Activated T-cell treated with anti-CD3 and anti-CD28 coated beads for 1 hour (primary cell): ENCODE results near the gene LHX2.

Experiments
- DNase-seq: peaks from one replicate; pipeline ENCODE4 v3.0.0-alpha.2; 2020; ENCODE audit warnings: low read depth

LHX2 gene

DNA sequence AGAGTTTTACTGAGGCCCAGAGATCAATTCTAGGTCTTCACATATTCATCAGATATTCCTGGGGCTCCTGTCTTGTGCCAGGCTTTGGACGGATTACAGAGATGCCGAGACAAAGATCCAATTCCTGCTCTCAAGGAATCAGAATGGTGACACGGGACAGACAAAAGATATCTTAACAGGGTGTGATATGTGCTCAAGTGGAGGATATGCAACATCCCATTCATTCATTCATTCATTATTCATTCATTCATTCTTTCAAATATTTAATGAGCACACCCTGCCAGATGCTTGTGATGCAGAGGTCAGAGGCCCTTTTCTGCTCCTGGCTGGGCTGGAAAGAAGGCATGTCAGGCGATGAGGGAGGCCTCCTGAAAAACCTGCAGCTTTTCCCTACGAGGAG is 21.8 kb downstream of the LHX2 start:
- DNase-seq = no peak

DNA sequence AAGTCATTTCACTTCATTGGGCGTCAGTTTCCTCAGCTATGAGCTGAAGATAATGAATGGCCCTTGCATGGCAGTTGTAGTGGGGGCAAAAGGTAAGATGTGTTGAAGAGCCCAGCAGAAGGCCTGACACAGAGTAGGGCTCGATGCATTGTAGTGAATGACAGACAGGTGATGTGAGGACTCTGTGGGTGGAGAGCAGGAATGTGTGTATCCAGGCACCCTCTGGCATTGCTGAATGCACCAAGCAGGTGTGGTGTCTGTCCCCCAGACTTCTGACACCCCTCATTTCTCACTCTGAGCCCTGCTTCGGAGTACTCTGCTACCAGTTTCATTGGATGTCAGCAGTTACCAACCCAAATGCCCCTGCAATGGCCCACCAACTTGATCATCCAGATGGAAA is 22.4 kb downstream of the LHX2 start:
- DNase-seq = no peak

DNA sequence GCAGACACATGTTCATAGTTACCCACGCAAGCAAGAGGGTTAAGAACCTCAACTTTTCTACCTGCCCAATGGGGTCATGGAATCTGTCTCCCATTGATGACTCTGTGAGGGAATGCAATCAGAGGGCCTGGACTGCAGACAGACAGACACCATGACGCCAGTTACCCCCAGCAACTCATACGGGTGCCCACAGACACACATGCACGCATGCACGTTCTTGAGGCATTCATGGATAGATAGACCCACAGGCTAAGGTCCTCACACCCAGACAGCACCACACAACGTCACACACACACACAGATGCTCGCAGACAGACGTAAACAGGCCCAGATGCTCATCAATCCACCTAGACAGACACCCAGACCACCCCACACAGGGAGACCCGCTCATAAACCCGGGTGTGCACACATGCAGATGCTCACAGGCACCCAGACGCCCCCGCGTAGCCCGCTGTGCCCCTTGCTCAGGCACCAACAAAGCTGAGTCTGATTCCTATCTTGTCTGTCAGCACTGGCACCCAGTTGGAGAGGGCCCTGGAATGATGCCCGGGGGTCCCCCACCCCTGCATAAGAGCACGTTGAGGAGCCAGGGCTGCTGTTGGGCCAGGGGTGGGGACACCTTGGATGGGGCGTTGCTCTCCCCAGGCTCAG is 23.6 kb downstream of the LHX2 start:
- no peak for DNase-seq

DNA sequence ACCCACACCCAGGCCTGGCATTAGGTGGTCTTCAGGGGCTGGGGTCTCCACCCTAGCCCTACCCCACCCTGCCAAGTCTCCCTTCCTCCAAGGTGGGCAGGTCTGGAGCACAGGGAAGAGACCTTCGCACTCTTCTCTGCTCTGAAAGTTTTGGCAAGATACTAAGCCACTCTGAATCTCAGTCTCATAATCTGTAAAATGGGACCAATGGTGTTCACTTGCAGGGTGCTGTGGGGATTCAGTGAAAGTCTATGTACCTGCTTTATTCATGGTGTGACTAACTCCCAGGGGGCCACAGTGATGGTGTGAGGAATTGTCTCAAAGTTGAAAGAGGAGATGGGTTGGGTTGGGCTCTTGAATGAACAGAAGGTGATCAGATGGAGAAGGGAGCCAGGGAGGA is 25.0 kb downstream of the LHX2 start:
- no peak for DNase-seq

DNA sequence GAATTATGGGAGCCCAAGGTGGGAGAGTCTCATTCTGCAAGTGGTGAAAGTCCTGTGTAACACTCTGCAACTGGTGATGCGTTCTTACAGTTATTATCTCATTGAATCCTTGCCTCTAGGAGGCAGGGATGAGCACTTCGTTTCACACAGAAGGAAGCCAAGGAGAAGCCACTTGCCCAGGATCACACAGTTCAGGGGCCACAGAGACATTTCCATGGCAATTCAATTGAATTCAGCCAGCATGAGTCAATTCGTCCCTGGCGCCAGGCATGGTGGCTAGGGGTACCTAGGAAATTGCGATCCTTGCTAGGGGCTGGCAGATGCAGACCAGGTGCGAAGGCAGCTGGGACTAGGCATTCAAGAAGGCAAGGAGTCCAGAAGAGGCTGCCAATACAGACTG is 26.2 kb downstream of the LHX2 start:
- no peak for DNase-seq

DNA sequence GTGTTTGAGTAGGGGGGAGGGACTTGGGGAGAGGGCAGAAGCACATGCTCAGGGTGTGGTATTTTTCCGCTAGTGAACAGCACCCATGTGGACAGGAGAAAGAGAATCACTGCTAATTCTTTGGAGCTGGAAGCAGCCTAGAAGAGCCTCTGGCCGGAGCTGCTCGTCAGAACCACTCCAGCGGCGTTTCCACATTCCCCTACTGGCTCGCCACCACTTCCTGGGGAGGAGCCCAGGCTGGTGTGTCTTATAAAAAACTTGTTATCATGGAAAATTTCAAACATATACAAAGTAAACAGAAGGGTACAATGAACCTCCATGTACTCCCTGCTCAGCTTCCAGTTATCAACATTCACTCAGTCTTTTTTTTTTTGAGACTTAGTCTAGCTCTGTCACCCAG is 26.7 kb downstream of the LHX2 start:
- no peak for DNase-seq

DNA sequence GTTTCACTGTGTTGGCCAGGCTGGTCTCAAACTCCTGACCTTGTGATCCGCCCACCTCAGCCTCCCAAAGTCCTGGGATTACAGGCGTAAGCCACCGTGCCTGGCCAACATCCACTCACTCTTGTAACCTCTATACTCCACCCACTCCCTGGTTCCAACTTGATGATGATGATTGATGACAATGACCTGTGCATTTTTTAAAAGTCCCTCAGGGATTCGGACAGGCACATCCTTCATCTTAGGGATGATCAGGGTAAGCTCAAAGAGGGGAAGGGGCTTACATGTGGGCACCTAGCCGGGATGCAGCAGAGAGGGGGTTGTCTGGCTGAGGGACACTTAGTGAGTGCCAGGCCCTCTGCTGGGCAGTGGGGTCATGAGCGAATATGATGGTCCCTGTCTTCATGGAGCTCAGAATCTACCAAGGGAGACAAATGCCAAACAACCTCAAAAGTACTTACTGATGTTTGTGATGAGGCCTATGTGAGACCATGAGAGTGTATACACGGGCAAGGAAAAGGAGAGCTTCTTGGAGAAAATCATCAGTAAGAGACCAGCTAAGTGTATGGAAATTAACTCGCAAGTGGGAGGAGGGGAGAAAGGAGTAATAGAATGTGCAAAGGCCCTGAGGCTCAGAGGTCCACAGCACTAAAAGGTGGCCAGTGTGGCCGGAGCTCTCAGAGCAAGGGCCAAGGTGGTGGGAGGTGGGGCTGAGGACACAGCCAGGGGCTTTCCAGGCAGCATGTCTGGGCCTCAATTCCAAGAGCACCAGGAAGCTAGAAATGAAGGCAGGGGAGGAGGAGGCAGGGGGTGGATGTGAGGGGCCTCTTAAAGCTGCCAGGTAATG is 27.4 kb downstream of the LHX2 start:
- DNase-seq = no peak

DNA sequence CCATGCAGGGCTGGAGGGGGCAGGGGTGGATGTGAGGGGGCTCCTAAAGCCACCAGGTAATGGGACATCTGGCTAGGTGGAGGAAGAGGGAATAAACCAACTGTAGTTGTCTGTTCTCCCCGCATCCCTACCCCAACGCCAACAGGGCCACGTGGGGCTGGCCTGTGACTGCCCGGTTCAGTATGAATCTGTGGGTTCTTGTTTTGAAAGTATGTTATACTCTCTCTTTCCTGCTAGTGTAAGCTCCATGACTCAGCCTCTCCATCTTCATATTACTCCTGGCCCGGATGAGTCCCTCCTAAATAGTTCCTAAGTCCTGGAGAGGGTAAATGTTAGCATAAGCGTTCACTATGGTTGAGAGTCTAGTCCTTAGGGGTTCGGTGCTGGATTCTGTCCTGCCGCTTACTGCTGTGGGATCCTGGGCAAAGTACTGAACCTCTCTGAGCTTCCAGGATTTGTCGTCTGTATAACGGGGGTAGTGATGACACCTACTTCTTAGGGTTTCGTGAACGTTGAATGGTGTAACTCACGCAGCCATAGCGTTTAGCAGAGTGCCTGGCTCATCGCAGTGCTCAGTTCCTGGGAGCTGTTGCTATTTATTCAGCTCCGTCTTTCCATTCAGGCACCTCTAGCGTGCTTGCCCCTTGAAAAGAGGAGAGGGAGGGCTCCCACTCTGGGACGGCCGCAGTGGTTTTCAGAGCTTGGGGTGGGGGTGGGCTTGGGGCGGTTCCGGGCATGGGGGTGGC is 28.8 kb downstream of the LHX2 start:
- no peak for DNase-seq

DNA sequence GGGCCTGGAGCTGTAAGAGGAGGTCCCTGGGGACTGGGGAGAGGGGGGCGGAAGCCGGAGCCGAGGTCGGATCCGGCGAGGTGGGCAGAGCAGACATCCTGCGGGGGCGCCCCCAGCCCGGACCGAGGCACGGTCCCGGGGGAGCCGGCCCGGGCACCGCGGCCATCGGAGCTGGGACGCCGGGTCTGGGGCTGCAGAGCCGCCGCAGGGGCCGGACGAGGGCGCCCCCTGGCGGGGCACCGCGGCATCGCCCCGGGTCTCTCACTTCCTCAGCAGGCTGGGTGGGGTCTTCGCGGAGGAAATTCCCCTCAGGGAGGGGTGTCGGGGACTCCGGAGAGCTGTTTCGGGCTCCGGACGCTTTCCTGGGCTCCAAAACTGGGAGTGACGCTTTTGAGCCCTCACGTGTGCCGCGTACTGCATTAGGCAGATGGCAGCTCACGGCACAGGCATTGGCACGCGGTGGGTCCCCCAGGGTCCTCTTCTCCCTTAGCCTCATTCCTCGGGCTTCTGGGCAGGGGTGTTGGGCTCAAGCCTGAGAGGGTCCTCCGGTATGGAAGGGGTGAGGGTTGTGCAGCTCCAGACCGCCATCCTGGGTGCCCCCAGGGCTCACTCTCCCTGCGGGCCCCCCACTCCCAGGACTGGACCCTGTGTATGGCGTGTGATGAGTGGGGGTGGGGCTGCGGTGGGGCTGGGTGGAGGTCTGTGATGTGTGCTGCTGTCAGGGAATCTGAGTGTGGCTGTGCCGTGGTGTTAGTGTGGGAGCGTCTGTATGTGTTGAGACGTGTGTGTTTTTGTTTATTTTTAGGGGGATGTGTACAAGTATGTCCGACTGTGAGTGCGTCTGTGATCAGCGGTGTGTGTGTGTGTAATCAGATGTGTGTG is 29.6 kb downstream of the LHX2 start:
- DNase-seq = peak; percentile 6

DNA sequence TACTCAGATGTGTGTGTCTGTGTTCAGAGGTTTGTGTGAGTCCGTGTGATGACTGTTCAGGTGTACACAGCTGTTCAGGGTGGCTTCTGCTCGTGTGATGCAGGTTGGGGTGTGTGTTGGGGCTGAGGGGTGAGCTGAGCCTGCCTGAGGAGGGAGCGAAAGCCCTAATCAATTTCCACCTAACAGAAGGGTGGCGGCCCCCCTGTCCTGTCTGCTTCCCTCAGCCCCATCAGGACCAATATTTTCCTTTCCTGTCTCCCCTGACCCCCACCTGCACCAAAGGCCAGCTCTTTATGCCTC is 30.2 kb downstream of the LHX2 start:
- no peak for DNase-seq

DNA sequence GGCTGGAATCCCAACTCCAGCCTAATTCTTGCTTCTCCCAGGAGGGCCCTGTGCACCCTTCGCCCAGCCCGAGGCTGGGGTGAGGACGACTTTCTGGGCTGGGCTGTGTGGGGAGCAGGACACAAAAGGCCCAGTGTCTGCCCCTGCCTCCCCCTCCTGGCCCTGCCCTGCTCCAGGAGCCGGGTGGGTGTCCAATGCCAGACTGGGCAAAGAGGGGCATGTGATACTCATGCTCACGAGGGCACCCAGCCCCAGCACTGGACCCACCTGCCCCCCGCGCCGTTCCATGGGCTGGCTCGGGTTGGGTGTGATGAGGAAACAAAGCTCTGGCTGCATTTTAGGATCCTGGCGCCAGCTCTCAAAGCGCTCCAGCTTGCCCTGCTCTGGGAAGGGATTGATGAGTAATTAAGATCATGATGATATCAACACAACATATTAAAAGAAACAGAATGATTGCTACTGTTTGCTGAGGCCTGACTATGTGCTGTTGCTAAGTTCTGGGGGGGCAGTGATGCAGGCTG is 30.7 kb downstream of the LHX2 start:
- DNase-seq = no peak

DNA sequence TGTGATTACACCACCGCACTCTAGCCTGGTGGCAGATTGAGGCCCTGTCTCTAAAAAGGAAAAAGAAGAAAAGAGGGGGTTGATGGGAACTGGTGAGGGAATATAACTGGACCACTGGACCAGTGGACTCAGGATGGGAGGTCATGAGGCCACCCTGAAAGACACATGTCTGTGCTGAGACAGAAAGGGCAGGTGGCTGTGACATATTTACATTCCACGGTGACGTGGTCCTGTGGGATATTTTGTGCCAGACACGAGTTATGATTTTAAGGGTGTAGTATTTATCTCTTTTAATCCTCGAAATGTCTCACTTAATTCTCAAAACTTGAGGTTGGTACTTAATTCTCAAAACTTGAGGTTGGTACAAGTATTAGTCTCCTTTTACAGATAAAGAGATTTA is 32.9 kb downstream of the LHX2 start:
- DNase-seq = no peak

DNA sequence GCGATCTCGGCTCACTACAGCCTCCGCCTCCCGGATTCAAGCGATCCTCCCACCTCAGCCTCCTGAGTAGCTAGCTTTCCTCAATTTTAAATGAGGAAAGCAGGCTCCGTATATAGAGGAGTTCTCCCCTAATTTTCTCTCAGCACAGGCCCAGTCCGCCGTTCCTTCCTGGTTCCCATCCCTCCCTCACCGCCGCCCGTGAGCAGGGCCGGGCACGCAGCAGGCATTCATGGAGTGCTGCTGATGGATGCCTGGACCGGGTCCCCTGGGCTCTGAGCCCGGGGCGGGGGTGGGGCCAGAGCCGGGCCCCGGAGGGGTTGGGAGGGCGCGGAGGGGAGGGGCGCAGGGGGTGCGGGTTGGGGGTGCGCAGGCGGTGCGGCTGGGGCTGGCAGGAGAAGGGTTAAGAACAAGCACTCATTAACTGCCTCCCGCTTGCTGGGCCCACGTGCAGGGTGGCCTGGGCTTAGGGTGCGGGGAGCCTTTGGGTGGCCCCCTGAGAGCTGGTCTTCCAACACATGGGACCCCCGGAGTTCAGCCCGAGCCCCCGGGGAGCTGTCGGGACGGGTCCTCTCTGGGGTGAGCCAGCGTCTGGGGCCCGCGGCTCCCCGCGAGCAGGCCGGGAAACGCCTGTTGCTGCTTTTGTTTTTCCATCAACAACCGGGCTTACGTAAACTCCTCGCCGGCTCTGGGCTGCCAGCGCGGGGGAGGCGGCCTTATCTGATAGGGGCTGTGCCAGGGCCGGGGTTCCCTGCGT is 33.7 kb downstream of the LHX2 start:
- DNase-seq = no peak

DNA sequence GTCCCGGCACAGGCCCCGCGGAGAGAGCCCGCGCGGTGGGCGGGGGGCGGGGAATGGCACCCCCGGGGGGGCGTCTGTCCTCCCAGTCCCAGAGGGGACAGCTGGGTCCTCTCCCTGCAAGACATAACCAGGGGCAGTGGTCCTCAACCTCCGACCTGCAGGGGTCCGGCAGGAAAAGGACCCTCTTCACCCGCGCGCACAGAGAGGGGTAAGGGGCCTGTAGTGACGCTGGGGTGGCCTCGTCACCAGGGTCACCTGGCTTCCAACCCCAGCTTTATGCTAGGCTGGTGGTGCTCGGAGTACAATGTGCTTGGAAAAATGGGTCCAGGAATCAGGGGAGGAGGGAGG is 34.2 kb downstream of the LHX2 start:
- no peak for DNase-seq

DNA sequence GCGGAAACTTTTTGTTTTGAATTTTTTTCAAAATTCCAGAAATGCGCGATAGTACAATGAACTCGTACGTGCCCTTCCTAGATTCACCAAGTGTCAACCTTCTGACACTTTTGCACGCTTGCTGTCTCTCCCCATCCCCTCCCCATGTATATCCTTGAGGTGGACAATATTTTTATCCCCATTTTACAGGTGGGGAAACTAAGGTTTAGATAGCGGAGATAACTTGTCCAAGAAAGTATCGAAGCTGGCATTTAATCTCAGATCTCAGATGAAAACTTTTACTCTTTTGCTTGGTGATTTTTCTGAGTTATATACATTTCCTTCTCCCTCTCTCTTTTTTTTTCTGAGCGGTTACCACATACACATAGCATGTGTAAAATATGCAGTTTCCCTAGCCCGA is 34.6 kb downstream of the LHX2 start:
- no peak for DNase-seq

DNA sequence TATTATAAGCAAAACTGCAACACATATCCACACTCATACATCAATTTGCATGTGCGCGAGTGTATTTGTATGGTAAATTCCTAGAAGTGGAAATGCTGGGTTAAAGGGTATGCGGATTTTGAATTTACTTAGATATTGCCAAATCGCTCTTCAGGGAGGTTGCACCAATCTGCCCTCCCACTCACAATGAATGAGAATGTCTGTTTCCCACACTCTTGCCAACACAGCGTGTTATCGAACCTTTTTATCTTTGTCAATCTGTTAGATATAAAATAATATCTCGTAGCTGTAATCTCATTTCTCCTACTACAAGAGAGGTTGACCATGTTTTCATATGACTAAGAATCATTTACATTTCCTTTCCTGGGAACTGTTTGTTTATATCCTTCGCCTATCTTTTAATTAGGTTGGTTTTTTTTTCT is 35.7 kb downstream of the LHX2 start:
- DNase-seq = no peak

DNA sequence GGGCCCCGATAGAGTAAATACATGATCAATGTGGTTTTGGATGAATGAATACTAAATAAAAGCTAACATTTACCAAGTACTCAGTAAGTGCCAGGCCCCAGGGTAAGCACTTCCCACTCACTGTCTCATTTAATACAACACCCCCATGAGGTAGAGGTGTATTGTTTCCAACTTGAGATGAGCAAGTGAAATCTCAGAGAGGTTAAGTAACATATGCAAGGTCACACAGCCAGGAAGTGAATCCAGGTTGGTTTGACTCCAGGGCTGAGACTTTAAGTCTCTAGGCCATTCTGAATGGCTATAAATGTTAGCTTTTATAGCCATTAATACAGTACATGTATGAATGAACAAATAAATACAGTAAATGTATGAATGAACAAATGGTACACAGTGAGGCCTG is 39.4 kb downstream of the LHX2 start:
- no peak for DNase-seq

DNA sequence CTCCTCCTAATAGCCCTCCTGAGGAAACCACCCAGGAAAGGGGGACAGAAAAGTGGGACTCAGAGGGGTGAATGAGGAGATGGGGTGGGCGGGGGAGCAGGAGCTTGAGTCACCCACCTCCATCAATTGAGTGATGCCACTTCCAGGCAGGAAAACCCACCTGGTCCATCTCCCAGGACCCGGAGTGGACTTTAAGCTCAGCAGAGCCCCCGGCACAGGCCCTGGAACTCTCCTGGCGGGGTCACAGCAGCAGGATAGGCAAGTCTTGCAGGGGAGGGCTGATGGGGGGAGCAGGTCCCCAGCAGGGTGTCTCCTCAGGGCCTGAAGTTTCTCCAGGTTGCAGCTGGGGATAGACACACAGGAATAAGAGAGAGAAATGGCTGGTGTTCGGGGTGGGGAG is 40.8 kb downstream of the LHX2 start:
- DNase-seq = no peak

DNA sequence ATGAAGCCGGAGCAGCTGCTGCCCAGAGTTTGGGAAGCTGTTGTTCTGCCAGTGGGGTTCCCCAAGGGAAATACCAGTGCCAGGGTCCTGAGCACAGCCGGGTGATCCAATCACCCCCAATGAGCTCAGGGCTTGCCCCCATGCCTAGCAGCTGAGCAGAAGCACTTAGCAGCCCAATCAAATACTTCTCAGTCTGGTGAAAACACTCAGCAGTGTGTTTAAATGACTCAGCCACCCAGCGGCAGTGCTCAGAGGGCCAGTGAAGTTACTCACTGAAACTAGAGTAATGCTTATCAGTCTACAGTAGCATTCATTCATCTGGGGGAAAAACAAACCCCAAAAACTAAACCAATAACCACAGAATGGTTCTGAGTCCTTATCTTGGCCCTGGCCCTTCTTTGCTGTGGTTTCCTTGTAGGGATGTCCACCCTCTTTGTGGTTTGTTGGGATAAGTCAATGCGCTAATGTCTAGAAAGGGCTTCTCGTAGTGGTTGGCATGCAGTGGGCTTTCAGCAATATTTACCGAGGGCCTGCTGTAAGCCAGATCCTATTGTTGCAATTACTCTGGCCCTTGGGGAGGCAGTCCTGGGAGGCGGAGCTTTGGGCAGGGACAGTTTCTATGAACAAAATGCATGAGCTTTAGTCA is 43.1 kb downstream of the LHX2 start:
- DNase-seq = no peak

DNA sequence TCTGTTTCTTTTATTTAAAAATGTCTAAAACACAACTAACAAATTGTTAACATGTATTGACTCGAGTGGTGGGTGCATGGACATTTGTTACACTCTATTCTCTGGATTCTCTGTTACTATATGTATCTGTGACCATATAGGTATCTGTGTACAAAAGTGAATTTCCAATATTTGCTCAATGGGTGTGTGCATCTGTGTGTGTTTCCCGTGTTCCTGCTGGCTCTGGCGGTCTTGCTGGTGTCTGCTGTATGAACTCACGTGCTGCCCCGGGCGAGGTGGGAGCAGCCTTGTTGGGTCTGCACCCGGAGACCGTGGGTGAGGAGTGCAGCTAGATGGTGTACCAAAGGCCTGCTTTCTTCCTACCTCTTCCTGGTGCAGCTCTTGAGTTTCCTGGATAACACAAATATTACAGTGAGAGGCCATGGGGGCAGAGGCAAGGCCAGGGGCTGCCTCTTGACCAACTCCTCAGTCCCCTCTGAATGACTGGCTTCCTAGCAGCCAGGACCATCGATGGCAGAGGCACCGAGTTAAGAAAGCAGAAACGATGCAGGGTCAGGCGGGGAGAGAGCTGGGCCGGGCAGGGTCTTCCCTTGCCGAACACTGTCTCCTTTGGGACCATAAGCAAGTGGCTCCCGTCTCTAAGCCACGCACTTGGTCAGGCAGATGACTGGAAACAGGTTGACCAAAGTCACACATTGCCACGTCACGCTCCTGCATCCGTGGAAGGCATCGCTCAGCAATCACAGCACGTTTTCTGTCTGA is 49.5 kb downstream of the LHX2 start:
- no peak for DNase-seq
